ENCODE data around the gene OSGIN1. TPM values are rescaled to one million over a fixed set of nuclear protein-coding genes. Genes with fewer than 3 reads are reported as not detected.
"Not testable (repeated sequence)": the region's sequence is repeated elsewhere in the genome, so short reads cannot be mapped to it uniquely, and the experiment has no call there.

The OSGIN1 gene
- total RNA-seq, 2 donors from 2014 or later, result 7.0 to 8.3 TPM

DNA sequence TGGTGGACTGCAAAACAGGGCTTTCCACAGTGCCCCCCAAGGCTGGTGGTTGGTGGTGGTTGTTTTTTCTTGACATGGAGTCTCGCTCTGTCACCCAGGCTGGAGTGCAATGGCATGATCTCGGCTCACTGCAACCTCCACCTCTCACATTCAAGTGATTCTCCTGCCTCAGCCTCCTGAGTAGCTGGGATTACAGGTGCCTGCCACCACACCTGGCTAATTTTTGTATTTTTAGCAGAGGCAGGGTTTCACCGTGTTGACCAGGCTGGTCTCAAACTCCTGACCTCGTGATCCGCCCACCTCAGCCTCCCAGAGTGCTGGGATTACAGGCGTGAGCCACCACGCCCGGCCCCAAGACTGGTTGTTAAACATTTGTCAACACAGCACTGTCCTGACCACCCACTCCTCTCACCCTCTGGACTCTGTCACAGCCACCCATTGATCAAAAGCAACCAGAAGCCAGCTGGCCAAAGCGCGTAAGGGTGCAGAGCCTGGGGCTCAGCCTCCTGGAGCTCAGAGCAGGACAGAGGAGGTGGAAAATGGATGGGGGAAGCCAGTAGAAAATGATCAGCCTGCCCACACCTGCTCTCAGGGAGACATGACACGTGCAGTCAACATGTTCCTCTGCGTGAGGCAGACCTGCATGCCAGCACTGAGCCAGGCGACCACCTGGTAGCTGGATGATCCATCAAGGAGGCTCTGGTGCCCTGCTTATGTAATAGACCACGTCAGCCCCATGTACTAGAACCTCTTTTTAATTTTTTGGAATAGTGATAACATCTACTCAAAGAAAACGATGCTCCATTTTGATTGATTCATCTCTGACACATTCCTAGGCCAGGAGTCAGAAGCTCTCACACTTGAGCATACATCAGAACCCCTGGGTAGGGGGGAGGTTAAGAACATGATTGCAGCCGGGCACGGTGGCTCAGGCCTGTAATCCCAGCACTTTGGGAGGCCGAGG, 14.8 kb upstream of the OSGIN1 start:
- ATAC-seq, result no peak
- intact Hi-C loops (cut with DNase I), result no loop called here
- no peak for DNase-seq

DNA sequence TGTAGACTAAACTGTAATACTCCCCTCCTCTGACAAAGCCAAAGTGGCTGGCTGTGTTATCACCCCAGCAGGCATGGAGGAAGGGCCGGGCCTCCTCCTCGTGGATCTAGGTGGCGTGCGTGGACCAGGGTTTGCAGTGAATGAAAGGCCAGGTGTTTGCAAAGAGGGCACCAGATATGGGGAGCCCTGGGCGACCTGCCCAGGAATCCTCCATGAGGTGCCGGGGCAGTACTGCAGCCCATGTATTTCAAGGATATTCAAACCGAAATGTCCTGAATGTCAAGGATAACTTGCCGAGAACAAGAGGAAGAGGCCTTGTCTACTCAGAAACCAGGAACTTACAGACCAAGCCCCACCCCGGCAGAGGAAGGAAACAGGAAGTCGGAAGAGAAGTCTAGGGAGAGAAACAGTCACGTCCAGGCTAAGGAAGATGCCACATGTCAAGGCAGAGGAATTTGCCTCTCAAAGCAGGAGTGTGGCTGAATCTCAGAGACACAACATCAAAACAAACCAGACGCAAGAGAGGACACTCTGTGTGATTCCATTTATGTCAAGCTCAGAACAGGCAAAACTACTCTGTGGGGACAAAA, 13.7 kb upstream of the OSGIN1 start:
- intact Hi-C loops (cut with DNase I), result no loop called here
- ATAC-seq (peak in 1 of 2 donors; percentile 13), DNase-seq (no peak)

DNA sequence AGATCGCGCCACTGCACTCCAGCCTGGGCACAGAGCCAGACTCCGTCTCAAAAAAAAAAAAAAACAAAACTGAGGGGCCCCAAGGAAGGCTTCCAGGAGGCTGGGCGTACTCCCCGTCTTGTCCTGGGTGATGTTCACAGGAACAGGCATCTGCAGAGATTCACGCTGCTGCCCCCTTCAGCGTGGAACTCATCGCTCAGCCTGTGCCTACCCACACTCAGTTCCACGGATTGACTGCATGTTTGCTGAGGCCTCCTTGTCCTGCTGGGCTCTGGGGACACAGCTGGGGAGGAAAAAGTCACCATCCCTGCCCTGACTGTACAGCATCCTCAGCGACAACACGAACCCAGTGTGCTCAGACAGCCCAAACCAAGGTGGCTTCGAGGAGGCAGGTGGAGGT, 12.9 kb upstream of the OSGIN1 start:
- ATAC-seq (no peak), DNase-seq (no peak)
- intact Hi-C loops (cut with DNase I), result no loop called here

DNA sequence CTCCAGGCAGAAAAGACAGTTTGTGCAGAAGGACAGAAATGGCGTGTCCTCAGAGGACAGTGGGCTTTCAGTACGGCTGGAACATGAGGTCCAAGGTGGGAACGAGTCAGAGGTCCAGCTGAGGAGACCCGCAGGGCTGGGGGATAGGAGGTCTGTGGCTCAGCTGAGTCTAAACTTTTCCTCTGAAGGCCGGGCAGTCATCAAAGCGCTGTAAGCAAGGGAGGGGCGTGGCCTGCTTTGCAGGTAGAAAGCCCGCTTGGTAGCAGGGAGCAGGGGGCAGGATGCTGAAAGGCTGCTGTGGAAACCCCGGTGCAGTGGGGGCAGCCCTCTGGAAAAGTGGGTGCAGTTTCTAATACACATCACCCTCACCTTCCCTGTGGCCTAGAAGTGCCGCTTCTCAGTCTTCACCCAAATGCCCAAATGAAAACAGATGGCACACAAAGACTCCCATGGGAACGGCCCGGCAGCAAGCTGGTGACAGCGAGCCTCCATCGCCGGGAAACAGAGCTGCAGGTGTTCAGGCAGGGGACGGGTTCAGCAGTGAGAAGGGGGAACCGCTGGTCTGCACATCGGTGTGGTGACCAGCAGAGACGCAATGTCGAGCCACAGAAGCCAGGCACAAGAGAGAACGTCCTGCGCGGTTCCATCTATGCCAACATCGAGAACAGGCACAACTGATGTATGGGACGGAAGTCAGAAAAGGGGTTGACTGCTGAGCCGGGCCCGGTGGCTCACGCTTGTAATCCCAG, 12.2 kb upstream of the OSGIN1 start:
- no peak for DNase-seq
- intact Hi-C loops (cut with DNase I), result no loop called here
- no peak for ATAC-seq

DNA sequence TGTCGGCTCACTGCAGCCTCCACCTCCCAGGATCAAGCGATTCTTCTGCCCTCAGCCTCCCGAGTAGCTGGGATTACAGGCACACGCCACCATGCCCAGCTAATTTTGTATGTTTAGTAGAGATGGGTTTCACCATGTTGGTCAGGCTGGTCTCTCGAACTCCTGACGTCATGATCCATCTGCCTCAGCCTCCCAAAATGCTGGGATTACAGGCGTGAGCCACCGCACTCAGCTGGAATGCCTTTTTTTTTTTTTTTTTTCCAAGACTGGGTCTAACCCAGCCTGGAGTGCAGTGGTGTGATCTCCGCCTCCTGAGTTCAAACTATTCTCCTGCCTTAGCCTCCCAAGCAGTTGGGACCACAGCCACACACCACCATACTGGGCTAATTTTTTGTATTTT, 11.5 kb upstream of the OSGIN1 start:
- intact Hi-C loops (cut with DNase I); DNase-seq; ATAC-seq: not testable (repeated sequence)

DNA sequence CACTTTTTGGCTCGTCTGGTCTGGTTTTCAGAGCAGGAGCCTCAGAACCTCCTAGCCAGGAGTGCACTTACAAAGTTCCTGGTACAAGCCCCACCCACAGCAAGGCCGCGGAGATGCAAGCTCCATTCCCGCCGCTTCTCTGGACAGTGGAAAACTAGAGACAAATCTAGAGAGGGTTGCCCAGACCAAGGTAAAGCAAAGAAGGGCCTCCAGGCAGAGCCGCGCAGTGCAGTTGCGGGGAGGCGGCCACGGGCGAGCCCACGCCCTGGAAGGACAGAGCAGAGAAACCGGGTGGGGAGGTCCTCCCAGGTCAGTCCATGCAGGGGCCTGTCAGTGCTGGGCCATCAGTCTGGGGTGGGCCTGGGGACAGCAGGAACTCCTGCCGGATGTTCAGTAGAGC, 11.0 kb upstream of the OSGIN1 start:
- intact Hi-C loops (cut with DNase I), result no loop called here
- DNase-seq (no peak), ATAC-seq (no peak)

DNA sequence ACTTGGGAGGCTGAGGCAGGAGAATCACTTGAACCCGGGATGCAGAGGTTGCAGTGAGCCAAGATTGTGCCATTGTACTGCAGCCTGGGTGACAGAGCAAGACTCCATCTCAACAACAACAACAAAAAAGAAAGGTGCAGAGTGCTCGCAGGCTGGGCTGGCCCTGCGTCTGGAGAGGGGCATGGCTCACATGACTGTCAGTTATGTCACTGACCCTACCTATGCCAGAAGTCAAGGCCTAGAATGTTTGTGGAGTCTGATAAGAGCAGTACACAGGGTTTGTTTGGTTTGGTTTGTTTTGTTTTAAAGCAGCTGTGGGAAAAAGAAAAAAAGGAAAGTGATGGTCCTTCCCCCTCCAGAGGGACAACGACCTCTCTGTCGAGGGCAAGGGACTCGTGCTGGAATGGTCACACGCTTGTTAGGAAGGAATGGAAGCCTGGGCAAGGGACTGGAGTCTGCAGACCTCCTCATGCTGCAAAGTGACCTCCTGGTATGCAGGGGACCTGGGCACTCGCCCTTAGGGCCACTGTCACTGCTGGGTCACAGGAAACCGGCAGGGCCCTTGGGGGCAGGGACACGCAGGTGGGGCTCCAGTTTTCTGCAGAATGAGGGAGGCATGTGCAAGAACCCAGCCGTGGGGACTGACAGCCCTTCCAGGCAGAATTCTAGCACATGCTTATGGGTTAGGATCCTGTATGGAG, 10.1 kb upstream of the OSGIN1 start:
- intact Hi-C loops (cut with DNase I), result no loop called here
- ATAC-seq, result no peak
- no peak for DNase-seq

DNA sequence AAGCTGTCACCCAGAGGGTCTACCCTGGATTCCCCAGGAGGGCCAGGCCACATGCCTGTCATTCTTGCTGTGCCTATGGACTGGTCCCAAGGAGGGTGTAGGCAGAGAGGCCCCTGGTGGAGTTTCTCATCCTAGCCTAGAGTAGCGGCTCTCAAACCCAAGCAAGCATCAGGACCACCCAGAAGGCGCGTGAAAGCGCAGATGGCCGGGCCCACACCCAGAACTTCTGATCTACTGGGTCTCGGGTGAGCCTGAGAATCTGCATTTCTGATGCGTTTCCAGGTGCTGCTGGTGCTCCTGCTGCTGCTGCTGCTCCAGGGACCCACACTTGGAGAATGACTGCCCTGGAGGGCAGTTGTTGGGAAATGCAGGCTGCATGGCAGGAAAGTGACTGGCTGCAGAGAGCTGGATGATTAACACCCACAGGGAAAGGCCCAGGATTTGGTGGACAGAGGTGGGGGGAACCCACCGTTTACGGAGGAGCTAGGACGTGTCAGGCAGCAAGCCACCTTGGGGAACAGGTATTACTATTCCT, 9.5 kb upstream of the OSGIN1 start:
- DNase-seq, result no peak
- intact Hi-C loops (cut with DNase I), result no loop called here
- no peak for ATAC-seq

DNA sequence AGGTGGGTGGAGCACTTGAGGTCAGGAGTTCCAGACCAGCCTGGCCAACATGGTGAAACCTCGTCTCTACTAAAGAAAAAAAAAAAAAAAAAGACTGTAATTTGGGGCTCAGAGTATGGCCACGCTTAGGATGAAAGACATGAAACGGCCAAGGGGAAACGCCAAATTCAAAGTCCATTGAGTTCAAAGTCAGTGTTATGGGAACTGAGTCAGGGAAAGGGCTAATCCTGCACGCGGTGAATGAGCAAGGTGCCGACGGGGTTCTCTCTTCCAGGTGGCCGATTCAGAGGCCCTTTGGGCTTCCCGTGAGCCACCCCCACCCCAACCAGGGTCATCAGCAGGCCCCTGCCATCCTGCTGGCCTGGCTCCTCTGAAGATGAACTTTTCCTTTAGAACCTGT, 7.5 kb upstream of the OSGIN1 start:
- DNase-seq (no peak), ATAC-seq (no peak)
- intact Hi-C loops (cut with DNase I), result no loop called here

DNA sequence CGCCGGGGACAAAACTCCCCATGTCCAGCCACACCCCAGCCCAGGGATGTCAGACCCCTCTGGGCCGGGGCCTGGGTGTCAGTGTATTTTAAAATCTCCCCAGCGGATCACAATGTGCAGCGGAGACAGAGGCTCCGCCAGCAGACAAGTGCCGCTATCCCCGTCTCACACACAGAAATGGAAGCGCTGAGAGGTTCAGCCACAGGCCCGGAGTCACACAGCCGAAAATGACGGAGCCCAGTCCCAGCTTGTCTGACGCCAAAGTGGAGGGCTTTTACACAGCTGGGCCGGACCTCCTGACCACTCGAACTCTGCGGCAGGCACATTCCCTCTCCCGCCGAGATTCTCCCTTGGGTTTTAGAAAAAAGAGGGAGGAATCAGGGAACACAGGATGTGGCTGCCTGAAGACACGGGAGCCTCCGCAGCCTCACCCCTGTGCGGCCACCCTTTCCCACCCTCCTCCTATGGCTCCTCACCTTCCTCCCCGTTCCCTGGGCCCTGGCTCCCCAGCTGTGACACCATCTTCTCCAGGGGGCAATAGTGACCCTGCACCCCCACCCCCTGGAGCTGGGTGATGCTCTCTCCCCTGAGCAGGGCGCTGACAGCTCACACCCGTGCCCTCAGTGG, 6.8 kb upstream of the OSGIN1 start:
- intact Hi-C loops (cut with DNase I), result no loop called here
- ATAC-seq (no peak), DNase-seq (no peak)

DNA sequence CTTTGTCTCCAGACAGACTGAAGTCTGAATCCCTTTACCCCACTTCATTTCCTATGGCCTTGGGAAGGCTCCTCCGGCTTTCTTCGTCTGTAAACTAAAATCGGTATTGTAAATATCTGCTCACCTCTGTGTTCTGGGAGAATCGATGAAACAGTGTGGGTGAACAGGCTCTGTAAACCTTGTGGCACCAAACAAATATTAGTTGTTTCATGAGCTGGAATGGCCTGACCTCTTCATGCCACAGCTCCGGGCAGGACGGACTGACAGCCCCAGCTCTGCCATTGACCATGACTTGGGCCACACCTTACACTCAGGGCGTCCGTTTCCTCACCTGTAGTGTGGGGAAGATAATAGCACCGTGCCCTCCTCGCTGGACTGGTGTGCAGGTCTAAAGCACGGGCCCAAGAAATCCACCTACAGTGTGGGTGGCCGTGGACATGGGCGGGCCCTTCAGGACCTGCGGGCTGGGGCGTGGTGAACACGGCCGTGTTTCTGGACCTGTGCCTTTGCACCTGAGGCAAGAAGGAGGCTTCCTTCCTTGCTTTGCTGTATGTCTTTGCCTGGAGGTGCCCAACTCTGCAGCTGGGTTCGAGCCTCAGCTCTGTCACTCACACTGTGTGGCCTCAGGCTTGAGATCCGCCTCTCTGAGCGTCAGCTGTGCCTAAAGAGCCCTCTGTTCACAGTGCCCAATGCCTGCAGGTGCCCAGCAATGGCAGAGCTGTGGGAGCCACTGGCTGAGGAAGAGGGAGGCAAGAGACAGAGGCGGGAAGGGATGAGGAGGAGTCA, 6.1 kb upstream of the OSGIN1 start:
- ATAC-seq, result no peak
- DNase-seq, result no peak
- intact Hi-C loops (cut with DNase I), result no loop called here

DNA sequence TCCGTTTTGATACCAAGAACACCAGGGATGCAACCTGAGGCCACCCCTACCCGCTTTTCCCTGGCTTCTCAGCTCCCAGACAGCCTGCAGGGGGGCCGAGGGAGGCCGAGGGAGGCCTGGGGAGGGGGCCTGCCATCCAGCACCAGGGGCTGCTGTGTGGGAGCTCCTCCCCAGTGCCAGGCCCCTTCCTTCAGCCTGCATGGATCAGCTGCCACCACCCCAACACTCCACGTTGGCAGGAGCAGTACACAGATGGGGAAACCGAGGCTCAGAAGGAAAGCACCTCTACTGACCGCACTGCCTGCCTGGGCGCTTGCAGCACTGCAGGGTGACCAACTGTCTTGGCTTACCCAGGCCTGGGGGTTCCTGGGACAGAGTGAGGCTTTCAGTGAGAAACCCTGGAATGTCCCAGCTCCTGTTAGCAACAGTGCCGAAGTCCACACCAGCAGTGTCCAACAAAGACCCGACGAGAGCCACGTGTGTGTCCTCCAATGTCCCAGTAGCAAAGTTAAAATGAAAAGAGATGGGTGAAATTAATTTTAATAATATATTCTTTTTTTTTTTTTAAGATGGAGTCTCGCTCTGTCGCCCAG, 5.3 kb upstream of the OSGIN1 start:
- ATAC-seq, result no peak
- intact Hi-C loops (cut with DNase I), result no loop called here
- DNase-seq, result no peak

DNA sequence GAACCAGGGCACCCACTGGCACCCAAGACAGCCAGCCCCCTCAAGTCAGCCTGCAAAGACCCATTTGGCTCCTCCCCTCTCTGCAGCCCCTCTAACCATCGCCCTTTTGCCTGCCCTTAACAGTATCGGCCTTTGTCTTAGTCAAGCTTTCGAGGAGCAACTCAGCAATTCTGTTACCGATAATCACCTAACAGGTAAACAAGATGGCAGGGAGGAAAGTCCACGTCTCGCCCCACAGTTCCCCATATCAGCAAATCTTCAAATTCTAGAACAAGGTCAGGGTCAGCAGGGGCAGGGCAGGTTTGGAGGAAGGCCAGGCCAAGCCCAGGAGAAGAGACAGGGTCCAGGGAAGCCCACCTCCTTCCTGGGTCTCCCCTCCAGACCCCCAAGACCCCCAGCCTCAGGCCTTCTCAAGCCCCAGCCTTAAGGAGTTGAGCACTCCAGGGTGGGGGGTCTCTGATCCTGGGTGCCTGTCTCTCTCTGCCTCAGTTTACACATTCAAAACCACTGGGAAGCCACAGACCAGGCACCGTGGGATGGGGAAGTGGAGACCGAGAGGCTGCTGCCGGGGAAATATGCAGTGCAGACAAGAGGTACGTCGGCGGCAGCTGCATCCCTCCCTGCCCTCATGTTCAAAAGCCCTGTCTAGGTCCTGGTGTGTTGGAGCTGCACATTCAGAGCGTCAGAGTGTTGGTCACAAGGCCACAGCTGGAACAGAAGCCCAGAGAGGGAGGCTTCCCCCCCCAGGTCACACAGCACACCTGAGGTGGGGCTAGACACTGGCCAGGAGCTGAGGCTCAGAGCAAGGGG, 3.9 kb upstream of the OSGIN1 start:
- no peak for ATAC-seq
- intact Hi-C loops (cut with DNase I), result no loop called here

DNA sequence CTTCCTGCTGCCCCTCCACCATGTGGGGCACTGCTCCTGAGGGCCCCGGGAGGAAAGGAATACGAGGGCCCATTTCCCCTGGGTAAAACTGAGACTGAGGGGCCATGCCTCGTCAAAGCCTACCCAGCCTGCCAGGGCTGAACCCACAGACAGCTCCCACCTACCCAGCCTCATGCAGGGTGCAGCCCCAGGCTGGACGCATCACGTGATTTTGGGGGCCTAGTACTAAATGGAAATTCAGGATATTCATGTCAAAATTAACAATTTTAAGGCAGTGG, 3.4 kb upstream of the OSGIN1 start:
- intact Hi-C loops (cut with DNase I), result no loop called here
- ATAC-seq, result no peak
- DNase-seq, result no peak

More for the DNA sequence above, 3.9 kb upstream of the OSGIN1 start:
- no peak for DNase-seq

DNA sequence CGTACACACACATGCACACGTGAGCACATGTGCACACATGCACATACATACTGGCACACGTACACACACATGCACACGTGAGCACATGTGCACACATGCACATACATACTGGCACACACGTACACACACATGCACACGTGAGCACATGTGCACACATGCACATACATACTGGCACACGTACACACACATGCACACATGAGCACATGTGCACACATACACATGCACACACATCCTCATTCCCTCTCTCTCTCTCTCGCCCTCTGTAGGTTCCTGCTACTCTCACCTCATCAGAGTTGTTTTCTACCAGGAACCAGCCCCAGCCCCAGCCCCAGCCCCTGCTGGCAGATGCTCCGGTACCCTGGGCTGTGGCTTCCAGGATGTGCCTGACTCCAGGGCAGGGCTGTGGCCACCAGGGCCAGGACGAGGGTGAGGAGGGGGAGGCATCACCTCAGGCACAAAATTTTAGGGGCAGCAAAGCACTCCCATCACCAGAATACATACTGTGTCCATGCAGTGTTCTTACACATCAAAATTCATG, 2.1 kb upstream of the OSGIN1 start:
- DNase-seq; intact Hi-C loops (cut with DNase I); ATAC-seq: not testable (repeated sequence)

DNA sequence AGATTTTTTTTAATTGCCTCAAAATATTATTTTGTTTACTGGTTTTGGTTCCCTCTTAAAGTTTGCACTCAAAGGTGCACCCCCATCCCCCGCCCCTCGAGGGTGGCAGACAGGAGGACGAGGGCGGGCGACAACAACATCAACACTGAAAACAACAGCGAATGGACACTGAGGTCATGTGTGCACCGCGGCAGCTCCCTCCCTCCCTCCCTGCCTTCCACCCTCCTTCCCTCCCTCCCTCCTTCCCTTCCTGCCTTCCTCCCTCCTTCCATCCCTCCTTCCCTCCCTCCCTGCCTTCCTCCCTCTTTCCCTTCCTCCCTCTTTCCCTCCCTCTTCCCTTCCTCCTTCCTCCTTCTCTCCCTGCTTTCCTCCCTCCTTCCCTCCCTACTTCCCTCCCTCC, 1.5 kb upstream of the OSGIN1 start:
- intact Hi-C loops (cut with DNase I), result no loop called here
- DNase-seq (no peak), ATAC-seq (no peak)

DNA sequence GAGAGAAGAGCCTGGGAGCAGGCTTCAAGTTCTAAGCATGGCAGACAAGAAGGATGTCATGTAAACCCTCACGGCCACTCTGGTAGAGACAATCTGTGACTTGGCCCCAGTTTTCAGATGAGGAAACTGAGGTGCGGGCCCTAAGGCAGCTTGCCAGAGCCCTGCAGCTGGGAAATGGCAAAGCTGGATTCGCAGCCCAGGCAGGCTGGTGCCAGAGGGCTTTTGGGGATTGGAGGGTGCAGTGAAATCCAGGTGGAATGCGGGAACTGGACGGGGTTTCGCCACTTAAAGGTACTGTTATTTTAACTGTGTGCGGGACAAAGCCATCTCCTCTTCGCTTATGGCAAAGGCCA, 477 bp upstream of the OSGIN1 start:
- intact Hi-C loops (cut with DNase I), result no loop called here
- ATAC-seq, result peak in 1 of 2 donors; percentile 16

More for the DNA sequence above, 477 bp upstream of the OSGIN1 start:
- no peak for DNase-seq
